ENCODE measurements around the gene AKAP13.

The AKAP13 gene

GRCh38 chr15:85718271-85718971 lies 338.0 kb downstream of the AKAP13 start:
- no peak for DNase-seq

- DNase-seq, result no peak
Observed at GRCh38 chr15:85718981-85719380, 338.6 kb downstream of the AKAP13 start.

GRCh38 chr15:85722374-85723152 lies 342.2 kb downstream of the AKAP13 start:
- no peak for DNase-seq

- no peak for DNase-seq
Observed at GRCh38 chr15:85723960-85724945, 343.9 kb downstream of the AKAP13 start.

- DNase-seq, result no peak
Observed at GRCh38 chr15:85725019-85725418, 344.6 kb downstream of the AKAP13 start.

GRCh38 chr15:85725564-85725963 lies 345.2 kb downstream of the AKAP13 start:
- no peak for DNase-seq

GRCh38 chr15:85726454-85726853 lies 346.1 kb downstream of the AKAP13 start:
- no peak for DNase-seq

GRCh38 chr15:85727068-85727467 lies 346.7 kb downstream of the AKAP13 start:
- no peak for DNase-seq

- no peak for DNase-seq
Observed at GRCh38 chr15:85730001-85730820, 349.8 kb downstream of the AKAP13 start.

- DNase-seq, result no peak
Observed at GRCh38 chr15:85733416-85733815, 353.0 kb downstream of the AKAP13 start.

GRCh38 chr15:85737061-85737460 lies 356.7 kb downstream of the AKAP13 start:
- no peak for DNase-seq

GRCh38 chr15:85741021-85741421 lies 360.6 kb downstream of the AKAP13 start:
- DNase-seq, result peak; percentile 16

- DNase-seq, result peak; percentile 4
Observed at GRCh38 chr15:85741662-85742061, 361.3 kb downstream of the AKAP13 start.

- peak; percentile 11 for DNase-seq
Observed at GRCh38 chr15:85742186-85742821, 361.9 kb downstream of the AKAP13 start.

- DNase-seq, result peak; percentile 23
Observed at GRCh38 chr15:85743392-85744055, 363.1 kb downstream of the AKAP13 start.

- no peak for DNase-seq
Observed at GRCh38 chr15:85744579-85744978, 364.2 kb downstream of the AKAP13 start.

- DNase-seq, result no peak
Observed at GRCh38 chr15:85745023-85745422, 364.6 kb downstream of the AKAP13 start.

- no peak for DNase-seq
Observed at GRCh38 chr15:85745525-85746150, 365.2 kb downstream of the AKAP13 start.

GRCh38 chr15:85746641-85747040 lies 366.2 kb downstream of the AKAP13 start:
- no peak for DNase-seq

- no peak for DNase-seq
Observed at GRCh38 chr15:85748176-85748575, 367.8 kb downstream of the AKAP13 start.

- no peak for DNase-seq
Observed at GRCh38 chr15:85748729-85749128, 368.3 kb downstream of the AKAP13 start.

Data from stimulated activated CD8-positive, alpha-beta memory T cell treated with anti-CD3 and anti-CD28 coated beads, Interleukin-4, amount 100 ng/mL, for 48 hours (primary cell).